Cardiac fibroblast (primary cell): ENCODE data around the gene INSC.

Experiments
- DNase-seq, 2 donors: peaks; one replicate each; pipeline versions ENCODE4 v3.0.0 to v3.0.0-alpha.2; 2010; ENCODE audit warnings: low read depth in 2 of 2
- H3K4me3 ChIP-seq, 2 donors: replicated peaks in 1 of 2; 1 replicate in 1 of 2; 2 replicates in 1 of 2; pipeline ENCODE4 v1.5.1; 2011; ENCODE audit warnings: low read depth in 2 of 2, low read length in 2 of 2, mild to moderate bottlenecking in 2 of 2, moderate library complexity in 1 of 2
- CTCF ChIP-seq: IDR thresholded peaks from one replicate; pipeline ENCODE4 v1.5.1; 2011; ENCODE audit warnings: low read depth, mild to moderate bottlenecking, low read length, inconsistent platforms

The INSC gene

GRCh38 chr11:15153231-15153630, 38.5 kb downstream of the INSC start:
- no peak for TF ChIP-seq CTCF
- DNase-seq, result no peak
- H3K4me3 ChIP-seq, result no peak overlapping the region

GRCh38 chr11:15157181-15157580, 42.5 kb downstream of the INSC start:
- H3K4me3 ChIP-seq, result no peak overlapping the region
- DNase-seq, result peak; percentile 43 to 92

GRCh38 chr11:15157606-15158137, 42.9 kb downstream of the INSC start:
- no peak for DNase-seq
- no peak overlapping the region for H3K4me3 ChIP-seq
- no peak for TF ChIP-seq CTCF

More at GRCh38 chr11:15157181-15157580, 42.5 kb downstream of the INSC start:
- TF ChIP-seq CTCF, result no peak

- DNase-seq, result peak; percentile 56 to 87
- H3K4me3 ChIP-seq, result no peak overlapping the region
- TF ChIP-seq CTCF, result no peak
Measured at GRCh38 chr11:15158351-15159015, 43.8 kb downstream of the INSC start.

GRCh38 chr11:15159085-15159484, 44.4 kb downstream of the INSC start:
- TF ChIP-seq CTCF, result peak; percentile 78
- H3K4me3 ChIP-seq, result no peak overlapping the region
- peak; percentile 33 to 74 for DNase-seq

- H3K4me3 ChIP-seq, result no peak overlapping the region
- no peak for TF ChIP-seq CTCF
- no peak for DNase-seq
Measured at GRCh38 chr11:15161790-15162189, 47.1 kb downstream of the INSC start.
